Measurements from ENCODE around the gene ZNF536.
A peak's percentile ranks its signal among the peaks of the same experiment; 100 is the strongest.

The ZNF536 gene

DNA sequence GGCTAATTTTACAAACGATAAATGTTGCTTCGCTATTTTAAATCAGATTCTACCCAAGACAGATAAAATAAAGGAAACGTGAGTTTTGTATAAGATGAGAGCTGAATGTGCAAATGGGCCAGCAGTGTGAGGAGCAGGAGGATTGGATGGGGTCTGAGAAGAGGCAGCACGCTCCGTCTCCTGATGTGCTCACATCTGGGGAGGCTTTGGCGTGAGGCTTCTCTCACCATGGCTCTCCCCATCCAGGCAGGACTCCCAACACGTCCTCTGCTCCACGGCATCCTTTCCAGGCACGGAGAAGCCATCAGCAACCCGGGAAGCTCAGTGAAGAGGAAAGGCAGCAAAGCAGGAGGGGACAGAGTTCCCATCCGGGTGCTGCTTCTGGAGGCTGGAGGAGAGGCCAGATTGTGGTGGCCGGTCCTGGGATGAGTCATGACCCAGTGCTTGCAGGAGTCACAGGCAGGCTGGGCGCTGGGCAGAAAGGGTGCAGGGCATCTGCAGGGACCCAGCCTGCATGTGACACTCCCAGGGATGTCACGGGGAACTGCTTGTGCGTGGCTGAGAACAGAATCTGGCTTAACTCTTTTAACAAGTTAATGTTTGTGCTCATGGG is 47.5 kb downstream of the ZNF536 start:
- TF ChIP-seq, protein P1, sequence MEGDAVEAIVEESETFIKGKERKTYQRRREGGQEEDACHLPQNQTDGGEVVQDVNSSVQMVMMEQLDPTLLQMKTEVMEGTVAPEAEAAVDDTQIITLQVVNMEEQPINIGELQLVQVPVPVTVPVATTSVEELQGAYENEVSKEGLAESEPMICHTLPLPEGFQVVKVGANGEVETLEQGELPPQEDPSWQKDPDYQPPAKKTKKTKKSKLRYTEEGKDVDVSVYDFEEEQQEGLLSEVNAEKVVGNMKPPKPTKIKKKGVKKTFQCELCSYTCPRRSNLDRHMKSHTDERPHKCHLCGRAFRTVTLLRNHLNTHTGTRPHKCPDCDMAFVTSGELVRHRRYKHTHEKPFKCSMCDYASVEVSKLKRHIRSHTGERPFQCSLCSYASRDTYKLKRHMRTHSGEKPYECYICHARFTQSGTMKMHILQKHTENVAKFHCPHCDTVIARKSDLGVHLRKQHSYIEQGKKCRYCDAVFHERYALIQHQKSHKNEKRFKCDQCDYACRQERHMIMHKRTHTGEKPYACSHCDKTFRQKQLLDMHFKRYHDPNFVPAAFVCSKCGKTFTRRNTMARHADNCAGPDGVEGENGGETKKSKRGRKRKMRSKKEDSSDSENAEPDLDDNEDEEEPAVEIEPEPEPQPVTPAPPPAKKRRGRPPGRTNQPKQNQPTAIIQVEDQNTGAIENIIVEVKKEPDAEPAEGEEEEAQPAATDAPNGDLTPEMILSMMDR (conservative IDR thresholded peaks at IDR 0.05; ENCODE audit: low read length) = no peak
- peak; percentile 63 for DNase-seq (ENCODE audit: low read depth)
- H3K4me3 ChIP-seq (ENCODE audit: low read length) = peak overlapping the region; percentile 38

DNA sequence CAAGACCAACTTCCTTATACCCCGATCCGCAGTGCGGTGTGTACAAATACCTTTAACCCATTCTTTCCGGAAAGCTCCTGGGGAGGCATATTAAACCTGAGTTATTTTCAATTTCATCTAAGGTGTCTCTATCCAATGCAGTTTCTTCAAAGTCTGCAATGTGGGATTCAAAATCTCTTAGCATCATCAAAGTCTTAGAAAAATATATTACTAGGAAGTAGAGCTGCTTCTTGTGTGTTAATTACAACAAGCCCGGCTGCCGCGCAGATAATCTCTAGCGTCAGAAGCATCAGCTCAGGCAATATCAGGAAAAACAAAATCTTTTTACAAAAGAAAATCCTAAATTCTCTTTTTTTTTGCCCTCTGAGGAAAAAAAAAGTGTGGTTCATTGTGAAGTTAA is 48.1 kb downstream of the ZNF536 start:
- TF ChIP-seq, protein P1 (conservative IDR thresholded peaks at IDR 0.05; ENCODE audit: low read length) = no peak
- no peak overlapping the region for H3K4me3 ChIP-seq (ENCODE audit: low read length)
- no peak for DNase-seq (ENCODE audit: low read depth)

DNA sequence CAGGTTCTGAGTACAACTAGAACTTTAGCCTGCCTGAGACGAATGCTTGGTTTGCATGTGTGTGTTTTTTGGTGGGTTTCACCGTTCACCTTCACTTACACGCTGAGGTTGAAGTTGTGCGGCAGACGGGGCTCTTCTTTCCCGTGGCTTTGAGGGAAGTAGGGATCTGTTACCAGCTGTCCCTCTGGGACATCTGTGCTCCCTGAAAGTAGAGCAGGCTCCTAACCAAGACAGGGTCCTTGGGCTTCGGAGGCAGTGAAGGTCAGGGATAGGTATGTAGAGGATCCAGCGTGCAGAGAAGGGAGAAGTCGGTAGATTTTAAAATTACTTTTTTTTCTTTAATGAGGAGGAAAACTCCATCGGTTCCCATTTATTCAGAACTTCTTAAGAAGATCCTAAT is 48.7 kb downstream of the ZNF536 start:
- TF ChIP-seq, protein P1 (conservative IDR thresholded peaks at IDR 0.05; ENCODE audit: low read length) = no peak
- no peak overlapping the region for H3K4me3 ChIP-seq (ENCODE audit: low read length)
- no peak for DNase-seq (ENCODE audit: low read depth)

DNA sequence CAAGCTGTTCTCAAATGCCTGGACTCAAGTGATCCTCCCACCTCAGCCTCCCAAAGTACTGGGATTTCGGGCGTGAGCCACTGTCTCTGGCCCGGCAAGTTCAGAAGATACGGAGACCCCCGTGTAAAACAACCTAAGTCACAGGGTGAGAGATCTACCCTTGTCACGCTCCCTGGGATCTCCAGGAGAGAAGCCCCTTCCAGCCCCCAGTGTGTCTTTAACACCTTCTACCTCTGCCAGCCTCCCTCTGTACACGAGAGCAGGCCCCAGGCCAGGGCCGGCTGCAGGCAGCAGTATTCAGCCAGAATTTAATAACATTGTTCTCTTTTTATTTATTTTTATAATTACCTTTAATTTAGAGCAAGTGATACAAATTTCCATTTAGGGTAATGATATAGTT is 49.4 kb downstream of the ZNF536 start:
- no peak overlapping the region for H3K4me3 ChIP-seq (ENCODE audit: low read length)
- no peak for DNase-seq (ENCODE audit: low read depth)
- TF ChIP-seq, protein P1 (conservative IDR thresholded peaks at IDR 0.05; ENCODE audit: low read length) = no peak

DNA sequence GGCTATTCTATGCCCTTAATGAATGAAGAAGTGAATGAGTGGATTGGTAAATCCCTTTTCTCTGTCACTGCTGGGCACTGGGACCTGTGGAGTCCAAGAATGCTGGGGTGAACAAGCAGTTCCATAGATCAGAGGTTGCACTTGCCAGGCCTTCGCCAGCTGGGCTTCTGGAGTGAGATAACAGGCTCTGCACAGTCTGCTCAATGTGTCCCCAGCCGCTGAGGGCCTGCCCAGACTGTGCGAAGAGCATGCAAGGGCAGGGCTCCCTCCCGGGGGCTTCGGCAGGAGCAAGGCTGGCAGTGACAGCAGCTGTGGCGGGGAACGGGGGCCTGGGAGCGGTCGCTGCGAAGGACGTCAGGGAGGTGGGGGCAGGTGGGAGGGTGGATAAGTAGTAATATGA is 51.3 kb downstream of the ZNF536 start:
- no peak overlapping the region for H3K4me3 ChIP-seq (ENCODE audit: low read length)
- TF ChIP-seq, protein P1 (conservative IDR thresholded peaks at IDR 0.05; ENCODE audit: low read length) = no peak
- DNase-seq (ENCODE audit: low read depth) = no peak

DNA sequence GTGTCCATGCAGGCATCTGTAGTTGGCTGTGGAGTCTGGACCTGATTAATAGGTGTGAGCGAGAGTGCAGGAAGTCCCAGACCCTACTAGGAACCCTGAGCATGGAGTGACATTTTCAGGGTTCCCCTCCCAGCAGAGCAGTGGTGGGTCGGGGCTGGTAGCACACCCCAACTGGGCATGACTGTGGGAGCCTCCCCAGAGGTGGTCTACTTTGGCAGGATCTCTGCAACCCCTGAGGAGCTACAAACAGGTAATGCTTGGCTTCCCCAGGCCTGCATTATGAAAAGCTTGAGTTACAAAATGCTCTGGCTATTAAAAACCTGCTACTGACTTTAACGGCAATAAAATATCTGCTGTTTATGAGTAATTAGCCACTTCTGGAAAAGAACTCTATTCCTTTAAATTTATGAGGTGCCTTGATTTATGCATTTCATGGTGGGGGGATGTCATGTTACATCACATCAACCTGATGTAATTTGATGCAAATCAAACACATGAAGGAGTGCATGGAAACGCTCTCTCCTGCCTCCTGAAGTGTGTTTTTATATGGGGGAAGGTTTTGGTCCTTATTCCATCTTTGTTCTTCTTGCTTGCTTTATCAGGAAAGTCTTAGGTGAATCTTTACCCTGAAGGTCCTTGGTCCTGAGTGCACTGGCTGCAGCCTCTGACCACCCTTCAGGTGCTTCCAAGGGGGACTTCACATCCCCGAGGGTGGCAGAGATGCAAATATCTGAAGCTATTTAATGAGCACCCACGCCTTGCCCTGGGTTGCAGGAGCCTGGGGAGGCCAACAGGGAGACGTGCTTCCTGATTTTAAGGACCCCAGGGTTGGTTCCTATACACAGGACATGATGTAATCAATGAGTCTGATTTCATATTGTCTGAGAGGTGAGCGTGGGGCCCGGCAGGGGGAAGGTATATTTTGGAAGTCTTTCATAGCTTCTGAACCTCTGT is 54.0 kb downstream of the ZNF536 start:
- TF ChIP-seq, protein P1 (conservative IDR thresholded peaks at IDR 0.05; ENCODE audit: low read length) = no peak
- no peak overlapping the region for H3K4me3 ChIP-seq (ENCODE audit: low read length)

DNA sequence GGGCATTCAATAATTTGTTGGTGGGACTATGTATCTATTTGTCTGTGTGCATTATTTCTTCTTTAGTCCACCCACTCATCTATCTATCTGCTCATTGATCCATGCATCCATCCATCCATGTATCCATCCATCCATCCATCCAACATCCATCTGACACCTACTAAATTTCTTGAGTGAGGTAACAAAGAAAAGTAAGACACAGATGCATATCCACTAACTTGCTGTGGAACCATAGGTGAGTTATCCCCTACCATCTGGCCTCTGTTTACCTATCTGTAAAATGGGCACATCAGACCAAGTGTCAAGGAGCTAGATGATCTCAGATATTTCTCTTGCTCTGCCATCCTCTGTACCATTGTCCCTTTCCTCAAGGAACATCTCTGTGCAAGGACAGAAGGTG is 54.7 kb downstream of the ZNF536 start:
- DNase-seq (ENCODE audit: low read depth) = no peak

More for the DNA sequence above, 54.0 kb downstream of the ZNF536 start:
- no peak for DNase-seq (ENCODE audit: low read depth)

More for the DNA sequence above, 54.7 kb downstream of the ZNF536 start:
- H3K4me3 ChIP-seq (ENCODE audit: low read length) = no peak overlapping the region
- TF ChIP-seq, protein P1 (conservative IDR thresholded peaks at IDR 0.05; ENCODE audit: low read length) = no peak

All from AG10803 (cell line).